Femur (tissue), 1 donor: ENCODE data around the gene RNF13.
"Not testable (repeated sequence)": the region's sequence is repeated elsewhere in the genome, so short reads cannot be mapped to it uniquely, and the experiment has no call there.

Experiments
- DNase-seq: peaks from one replicate; pipeline ENCODE4 v3.0.0-alpha.2; 2017

The RNF13 gene

GRCh38 chr3:149801639-149802038 lies 11.4 kb upstream of the RNF13 start:
- no peak for DNase-seq

- no peak for DNase-seq
These were observed 6.7 kb upstream of the RNF13 start for GRCh38 chr3:149806171-149806778.

- peak; percentile 75 for DNase-seq
These were observed 4.7 kb upstream of the RNF13 start for GRCh38 chr3:149808209-149808829.

- no peak for DNase-seq
These were observed 3.3 kb upstream of the RNF13 start for GRCh38 chr3:149809699-149810098.

- DNase-seq, result no peak
These were observed 2.2 kb upstream of the RNF13 start for GRCh38 chr3:149810846-149811245.

- no peak for DNase-seq
These were observed 830 bp upstream of the RNF13 start for GRCh38 chr3:149812165-149812605.

- DNase-seq, result peak; percentile 47
These were observed 609 bp downstream of the RNF13 start for GRCh38 chr3:149813367-149814281.

- no peak for DNase-seq
These were observed 2.3 kb downstream of the RNF13 start for GRCh38 chr3:149815321-149815720.

- no peak for DNase-seq
These were observed 2.7 kb downstream of the RNF13 start for GRCh38 chr3:149815728-149816127.

- DNase-seq, result no peak
These were observed 3.3 kb downstream of the RNF13 start for GRCh38 chr3:149816311-149816710.

GRCh38 chr3:149816986-149817385 lies 4.0 kb downstream of the RNF13 start:
- DNase-seq, result no peak

GRCh38 chr3:149819432-149819831 lies 6.4 kb downstream of the RNF13 start:
- DNase-seq, result no peak

GRCh38 chr3:149820183-149820582 lies 7.2 kb downstream of the RNF13 start:
- no peak for DNase-seq

- no peak for DNase-seq
These were observed 13.6 kb downstream of the RNF13 start for GRCh38 chr3:149826636-149827035.

- no peak for DNase-seq
These were observed 15.4 kb downstream of the RNF13 start for GRCh38 chr3:149828390-149828789.

- not testable (repeated sequence) for DNase-seq
These were observed 16.6 kb downstream of the RNF13 start for GRCh38 chr3:149829631-149830030.

GRCh38 chr3:149830902-149831301 lies 17.9 kb downstream of the RNF13 start:
- DNase-seq, result no peak

- no peak for DNase-seq
These were observed 18.3 kb downstream of the RNF13 start for GRCh38 chr3:149831321-149831720.

GRCh38 chr3:149832086-149832485 lies 19.1 kb downstream of the RNF13 start:
- no peak for DNase-seq

GRCh38 chr3:149833241-149833640 lies 20.2 kb downstream of the RNF13 start:
- no peak for DNase-seq

- DNase-seq, result not testable (repeated sequence)
These were observed 25.5 kb downstream of the RNF13 start for GRCh38 chr3:149838491-149838890.

- DNase-seq, result not testable (repeated sequence)
These were observed 26.5 kb downstream of the RNF13 start for GRCh38 chr3:149839469-149839868.

GRCh38 chr3:149839896-149840295 lies 26.9 kb downstream of the RNF13 start:
- DNase-seq, result no peak

GRCh38 chr3:149843502-149843901 lies 30.5 kb downstream of the RNF13 start:
- no peak for DNase-seq
